Stimulated activated CD4-positive, alpha-beta T cell treated with anti-CD3 and anti-CD28 coated beads, Interleukin-2, amount 100 ng/mL, for 4 hours (primary cell): Measurements from ENCODE around the gene TAS2R10.
"Not testable (repeated sequence)": the region's sequence is repeated elsewhere in the genome, so short reads cannot be mapped to it uniquely, and the experiment has no call there.

ENCODE experiments used
- DNase-seq: peaks from one replicate; pipeline ENCODE4 v3.0.0-alpha.2; 2020; ENCODE audit warnings: low read depth

The TAS2R10 gene

DNA sequence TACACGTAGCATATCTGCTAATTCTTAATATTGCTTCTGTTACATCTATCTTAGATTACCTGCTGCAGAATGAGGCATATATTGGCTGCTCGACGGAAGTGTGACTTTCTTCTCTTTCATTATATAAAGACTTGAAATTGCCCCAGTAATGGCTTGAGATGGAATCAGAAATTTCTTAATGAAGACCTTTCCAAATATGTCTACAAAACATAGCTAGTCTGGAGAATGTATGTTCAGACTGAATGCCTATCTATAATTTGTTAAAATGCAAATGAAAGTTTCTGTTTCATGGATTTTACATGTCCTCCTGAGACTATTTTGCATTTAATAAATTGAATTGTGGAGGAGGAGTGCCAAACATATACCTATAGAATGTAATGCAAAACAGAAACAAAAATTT is at the start of gene TAS2R10:
TAS2R10 (minus strand) TSS at position 101 of the 400 bp plus-strand sequence; CDS start at position 12, 89 bp downstream.
- DNase-seq, result no peak

DNA sequence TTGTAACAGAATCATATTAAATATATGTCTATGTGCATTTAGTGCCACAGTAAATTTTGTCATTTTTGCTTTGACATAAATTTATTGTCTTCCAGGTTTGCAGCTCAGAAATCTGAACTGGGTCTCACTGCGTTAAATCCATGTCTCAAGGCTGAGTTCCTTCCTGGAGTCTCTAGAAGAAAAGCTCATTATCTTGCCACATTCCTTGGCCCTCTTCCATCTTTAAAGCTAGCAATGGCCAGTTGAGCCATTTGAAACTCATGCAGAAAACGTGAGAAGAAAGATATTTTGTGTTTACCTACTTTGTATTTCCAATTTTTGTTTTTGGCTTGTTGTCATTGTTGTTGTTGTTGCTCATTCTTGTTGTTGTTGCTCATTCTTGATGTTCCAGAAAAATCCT is 47.2 kb upstream of the TAS2R10 start:
- no peak for DNase-seq

DNA sequence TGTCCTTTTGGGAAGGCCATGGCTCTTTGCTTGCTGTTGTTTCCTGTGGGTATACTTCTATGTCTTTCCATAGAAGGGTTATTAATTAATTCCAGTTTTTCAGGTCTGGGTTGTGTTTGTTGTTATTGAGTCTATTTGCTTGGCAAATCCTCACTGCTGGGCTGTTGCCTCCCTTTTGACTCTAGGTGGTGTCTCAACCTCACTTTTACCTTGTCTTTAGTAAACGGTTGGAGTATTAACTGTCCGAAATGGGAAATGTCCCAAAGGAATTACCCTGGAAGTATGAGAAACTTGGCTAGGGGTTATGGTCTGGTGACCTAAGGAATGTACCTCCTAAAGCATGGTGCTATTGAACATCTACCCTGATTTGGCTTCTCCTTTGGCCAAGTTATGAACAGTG is 41.2 kb upstream of the TAS2R10 start:
- no peak for DNase-seq

GRCh38 chr12:10863512-10864218 is 37.5 kb upstream of the TAS2R10 start:
- DNase-seq, result no peak

GRCh38 chr12:10861366-10861765 is 35.2 kb upstream of the TAS2R10 start:
- DNase-seq, result no peak

- no peak for DNase-seq
Measured at GRCh38 chr12:10855807-10856206, 29.6 kb upstream of the TAS2R10 start.

DNA sequence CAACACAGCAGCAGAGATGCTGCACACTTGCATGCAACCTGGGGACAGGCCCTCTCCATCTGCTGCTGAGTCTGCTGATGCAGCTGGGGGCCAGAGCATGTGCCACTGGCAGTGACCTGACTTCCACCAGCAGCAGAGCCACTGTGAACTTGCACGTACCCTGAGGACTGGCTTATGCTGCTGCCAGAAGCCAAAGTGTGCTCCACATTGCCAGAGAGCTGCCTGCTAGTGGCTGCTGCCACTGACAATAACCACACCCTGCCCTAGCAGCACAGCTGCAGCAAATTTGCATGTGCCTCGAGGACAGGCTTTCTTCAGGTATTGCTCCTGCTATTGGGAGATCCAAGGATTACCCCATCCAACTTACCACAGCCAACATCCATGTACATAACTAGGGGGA is 27.6 kb upstream of the TAS2R10 start:
- no peak for DNase-seq

DNA sequence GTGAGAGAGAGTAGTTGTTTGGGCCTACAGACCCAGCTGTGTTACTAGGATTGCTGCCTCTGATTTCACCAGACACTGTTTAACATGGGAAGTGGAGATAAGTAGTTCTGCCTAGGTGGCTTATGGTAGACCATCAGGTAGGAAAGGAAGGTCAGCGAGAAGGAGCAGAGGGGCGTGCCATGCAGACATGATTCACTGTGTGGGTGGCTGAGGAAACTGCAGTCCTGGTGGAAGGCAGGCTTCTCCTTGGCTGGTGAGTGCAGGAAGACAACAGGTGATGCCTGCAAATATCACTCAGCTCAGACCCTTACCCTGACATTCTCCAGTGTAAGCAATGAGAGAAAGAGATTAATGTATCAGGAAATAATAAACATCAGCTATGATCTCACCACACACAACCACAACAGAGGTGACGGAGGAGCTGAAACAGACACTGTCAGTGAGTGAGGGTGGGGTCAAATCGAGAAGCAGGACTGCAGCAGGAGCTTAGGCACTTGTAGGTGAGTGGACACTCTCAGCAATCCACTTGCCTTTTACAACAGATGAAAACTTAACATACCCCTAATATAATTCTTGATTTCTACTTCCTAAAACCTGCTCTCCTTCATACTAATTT is 25.2 kb upstream of the TAS2R10 start:
- no peak for DNase-seq

DNA sequence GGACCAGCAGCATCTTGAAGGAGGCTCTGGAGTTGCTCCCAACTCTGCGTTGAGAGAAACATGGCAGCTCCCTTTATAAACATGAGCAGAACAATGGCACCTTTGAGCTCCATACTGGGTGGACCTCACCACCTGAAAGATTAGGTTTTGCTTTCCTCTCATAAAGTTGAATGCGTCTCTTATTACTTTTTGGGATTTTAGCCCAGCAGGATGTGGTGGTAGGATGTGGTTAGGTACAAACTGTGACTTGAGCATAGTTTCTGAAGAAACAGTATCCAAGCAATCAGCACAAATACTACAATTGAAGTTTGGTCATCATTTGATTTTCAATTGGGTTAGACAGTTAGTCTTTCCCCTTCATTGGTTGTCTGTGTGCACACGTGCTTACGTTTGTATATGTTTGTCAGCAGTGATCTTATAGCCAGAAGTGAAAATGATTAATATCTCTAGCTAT is 23.3 kb upstream of the TAS2R10 start, which contains the start of gene PRR4:
PRR4 (minus strand) TSS at position 51 of the 454 bp plus-strand sequence; CDS start at position 13, 38 bp downstream.
- no peak for DNase-seq

DNA sequence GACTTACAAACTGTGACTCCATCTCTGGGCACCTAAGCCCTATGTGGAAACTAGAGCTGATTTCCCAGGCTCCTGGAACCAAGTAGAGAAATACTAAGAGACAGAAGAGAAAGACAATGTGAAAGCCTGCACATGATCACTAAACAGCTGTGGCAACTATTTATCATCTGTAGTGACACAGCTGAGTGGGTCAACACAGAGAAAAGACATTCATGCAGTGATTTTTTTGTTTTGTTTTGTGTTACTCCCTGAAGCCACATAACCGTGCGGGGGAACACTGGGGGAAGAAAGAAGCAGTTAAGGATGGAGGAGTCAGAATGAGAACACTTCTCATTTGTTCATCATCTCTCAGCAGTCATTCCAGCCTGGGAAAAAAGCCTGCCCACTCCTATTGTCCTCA is 21.6 kb upstream of the TAS2R10 start:
- no peak for DNase-seq

DNA sequence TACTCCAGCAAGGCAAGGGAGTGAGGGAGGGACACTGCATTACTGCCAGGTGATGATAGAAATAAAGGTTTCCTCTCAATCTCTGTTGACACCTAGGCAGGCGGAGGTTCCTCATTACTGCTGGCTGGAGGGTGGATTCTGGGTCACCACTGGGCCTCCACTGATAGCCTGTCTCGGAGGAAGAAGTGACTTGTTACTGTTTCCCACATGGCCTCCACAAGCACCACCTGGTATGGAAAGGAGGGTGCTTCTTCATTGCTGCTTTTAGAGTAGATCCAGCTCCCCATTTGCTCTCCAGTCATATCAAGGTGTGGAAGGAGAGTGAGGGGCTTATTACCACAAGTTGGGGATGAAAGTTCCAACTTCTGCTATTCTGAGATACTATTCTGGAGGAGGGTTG is 16.7 kb upstream of the TAS2R10 start:
- no peak for DNase-seq

DNA sequence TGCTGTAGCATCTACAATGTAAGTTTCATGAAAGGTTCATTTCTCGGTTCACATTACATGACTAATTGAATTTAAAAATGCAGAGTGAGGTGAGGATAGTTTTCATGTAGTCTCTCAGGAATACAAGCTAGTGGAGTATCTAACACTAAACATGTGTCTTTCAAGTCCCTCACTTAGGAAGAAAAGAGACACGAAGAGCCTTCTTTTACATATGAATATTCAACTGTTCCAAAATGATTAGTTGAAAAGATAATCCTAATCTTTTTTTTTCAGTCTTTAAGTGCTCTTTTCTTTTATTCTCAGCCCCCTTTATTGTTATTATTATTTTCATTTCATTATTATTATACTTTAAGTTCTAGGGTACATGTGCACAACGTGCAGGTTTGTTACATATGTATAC is 12.3 kb upstream of the TAS2R10 start:
- DNase-seq, result no peak

- DNase-seq, result no peak
Measured at GRCh38 chr12:10829994-10830393, 3.8 kb upstream of the TAS2R10 start.

DNA sequence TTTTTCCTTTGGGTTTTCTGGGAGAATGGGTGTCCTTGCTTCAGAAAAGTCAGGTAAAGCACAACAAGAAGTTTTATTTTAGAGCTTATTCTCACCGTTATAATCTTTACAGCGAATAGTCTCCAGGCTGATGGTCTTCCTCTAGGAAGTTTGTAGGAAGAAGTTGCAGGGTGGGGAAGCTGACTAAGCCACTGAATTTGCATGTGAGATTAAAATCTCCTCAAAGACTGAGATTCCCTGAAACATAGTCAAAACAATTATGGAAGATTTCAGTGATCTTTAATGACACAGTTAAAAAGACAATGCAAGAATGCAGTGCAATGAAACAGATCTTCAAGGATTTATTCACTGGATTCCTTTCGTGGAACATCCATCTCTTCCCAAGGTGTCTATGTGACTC is 1.2 kb downstream of the TAS2R10 start:
- no peak for DNase-seq

DNA sequence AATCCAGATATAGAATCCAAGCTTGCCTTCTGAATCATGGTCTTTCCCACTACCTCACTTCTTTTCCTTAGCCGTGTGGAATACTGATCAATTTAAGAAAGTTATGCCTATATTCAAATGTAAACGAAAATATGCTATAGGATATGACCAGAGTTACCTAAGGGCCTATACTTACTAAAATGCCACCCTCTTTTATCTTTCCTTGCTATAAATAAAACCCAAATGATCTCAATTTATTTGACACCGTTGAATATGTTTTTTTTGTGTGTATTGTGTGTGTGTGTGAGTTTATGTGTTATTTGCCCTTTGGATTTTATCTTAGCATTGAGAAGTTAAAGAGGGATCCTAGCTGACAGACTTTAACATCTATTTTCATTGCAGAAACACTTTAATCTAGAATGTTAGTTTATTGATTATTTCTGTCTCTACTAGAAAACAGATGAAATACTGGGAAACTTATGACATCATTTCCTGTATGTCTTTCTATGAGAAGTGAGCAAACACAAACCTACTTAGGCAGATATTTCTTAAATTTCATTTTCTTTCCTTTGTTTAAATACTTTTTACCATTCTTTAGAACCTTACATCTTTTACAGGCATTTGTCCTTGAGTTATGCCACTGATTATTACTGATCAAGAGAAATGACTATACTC is 14.1 kb downstream of the TAS2R10 start:
- DNase-seq, result no peak

GRCh38 chr12:10810068-10810467 is 16.1 kb downstream of the TAS2R10 start, which contains the start of gene TAS2R9:
Gene TAS2R9, minus strand, starts transcription at chr12:10810168. Its CDS starts 93 bp downstream, at chr12:10810075.
- no peak for DNase-seq

DNA sequence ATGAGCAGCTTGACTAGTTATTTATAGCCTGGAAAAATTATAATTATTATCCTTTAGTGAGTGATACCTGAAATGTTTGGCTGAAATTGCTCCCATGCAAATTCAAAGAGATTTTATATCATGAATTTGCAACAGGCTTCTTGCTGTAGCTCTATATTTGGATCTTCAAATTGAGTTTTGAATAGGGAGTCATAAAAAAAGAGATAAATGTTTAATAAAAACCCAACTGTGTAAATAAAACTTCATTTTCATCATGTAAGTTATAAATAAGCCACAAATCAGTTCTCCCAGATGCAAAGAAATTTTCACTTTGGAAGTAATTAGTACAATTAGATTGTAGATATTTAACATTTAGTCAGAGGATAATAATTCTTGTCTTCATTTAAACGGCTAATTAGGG is 19.0 kb downstream of the TAS2R10 start, which contains the start of gene TAS2R8:
TAS2R8 (minus strand) TSS at position 101 of the 400 bp plus-strand sequence. CDS start 306 bp downstream, outside the sequence.
- DNase-seq, result no peak

DNA sequence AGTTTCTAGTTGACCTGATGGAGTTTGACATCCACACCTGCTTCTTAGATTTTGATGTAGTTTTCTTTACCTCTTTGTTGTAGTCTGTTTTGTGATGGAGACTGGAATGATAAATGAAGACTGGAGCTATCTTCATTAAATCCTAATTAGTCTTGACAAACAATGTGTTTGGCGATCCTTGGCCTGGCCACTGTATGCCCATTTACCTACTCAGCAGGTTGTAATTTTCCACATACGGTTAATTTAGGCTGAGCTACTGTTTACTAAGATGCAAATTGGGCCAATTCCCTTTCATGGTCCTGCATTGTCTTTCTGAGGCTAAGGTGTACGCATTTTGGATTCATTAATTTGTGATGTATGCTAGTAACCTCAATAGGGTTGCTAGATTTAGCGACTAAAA is 23.6 kb downstream of the TAS2R10 start, which contains the start of gene TAS2R7:
TAS2R7 (minus strand) TSS at position 41 of the 400 bp plus-strand sequence. CDS start 57 bp downstream, outside the sequence.
- no peak for DNase-seq

GRCh38 chr12:10801741-10802140 is 24.4 kb downstream of the TAS2R10 start:
- no peak for DNase-seq

- DNase-seq, result no peak
Measured at GRCh38 chr12:10794222-10794621, 31.9 kb downstream of the TAS2R10 start.

DNA sequence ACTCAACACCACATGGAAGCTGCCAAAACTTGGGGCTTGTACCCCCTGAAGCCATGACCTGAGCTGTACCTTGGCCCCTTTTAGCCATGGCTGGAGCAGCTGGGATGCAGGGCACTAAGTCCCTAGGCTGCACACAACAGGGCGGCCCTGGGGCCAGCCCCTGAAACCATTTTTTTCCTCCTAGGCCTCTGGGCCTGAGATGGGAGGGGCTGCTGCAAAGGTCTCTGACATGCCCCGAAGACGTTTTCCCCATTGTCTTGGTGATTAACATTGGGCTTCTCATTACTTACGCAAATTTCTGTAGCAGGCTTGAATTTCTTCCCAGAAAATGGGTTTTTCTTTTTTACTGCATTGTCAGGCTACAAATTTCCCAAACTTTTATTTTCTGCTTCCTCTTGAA is 34.4 kb downstream of the TAS2R10 start:
- DNase-seq, result not testable (repeated sequence)

GRCh38 chr12:10783252-10783651 is 42.9 kb downstream of the TAS2R10 start:
- no peak for DNase-seq

DNA sequence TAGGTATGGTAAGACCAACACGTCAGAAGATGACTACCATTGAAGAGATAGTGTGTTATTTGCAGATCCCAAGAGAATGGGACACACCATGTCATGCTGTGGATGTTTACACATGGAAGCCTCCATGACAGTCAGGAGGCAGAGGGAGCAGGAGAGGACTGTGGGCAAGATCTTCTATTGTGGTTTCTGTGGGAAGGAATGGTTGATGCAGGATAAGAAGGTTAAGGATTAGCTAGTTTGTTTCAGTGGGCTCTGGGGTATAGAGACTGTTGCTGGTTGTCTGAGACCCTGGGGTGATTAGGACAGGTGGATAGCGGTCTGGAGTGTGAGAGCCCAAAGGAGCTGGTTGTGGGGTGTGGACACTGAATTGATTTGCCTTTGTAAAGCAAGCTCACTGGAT is 47.1 kb downstream of the TAS2R10 start:
- DNase-seq, result no peak
